Fibroblast of lung (primary cell): ENCODE measurements around the gene WDR11. TPM values are rescaled to one million over a fixed set of nuclear protein-coding genes. Genes with fewer than 3 reads are reported as not detected.
A peak's percentile ranks its signal among the peaks of the same experiment; 100 is the strongest.

ENCODE experiments used
- DNase-seq, 2 donors: peaks; one replicate each; pipeline versions ENCODE4 v3.0.0 to v3.0.0-alpha.2; 2010; ENCODE audit warnings: low read depth in 2 of 2
- H2AFZ ChIP-seq: 2 replicates; pipeline ENCODE4 v1.5.1; 2012; ENCODE audit warnings: low read length, control low read depth, inconsistent platforms
- H3K27ac ChIP-seq: 2 replicates; pipeline ENCODE4 v1.5.1; 2011; ENCODE audit warnings: low read length, control low read depth; ENCODE audit not compliant: insufficient read depth
- H3K27me3 ChIP-seq: 2 replicates; pipeline ENCODE4 v1.5.1; 2011; ENCODE audit warnings: mild to moderate bottlenecking, low read length; ENCODE audit not compliant: control insufficient read depth, insufficient read depth
- H3K36me3 ChIP-seq: 2 replicates; pipeline ENCODE4 v1.5.1; 2011; ENCODE audit warnings: low read length; ENCODE audit not compliant: control insufficient read depth, insufficient read depth
- H3K4me1 ChIP-seq: 2 replicates; pipeline ENCODE4 v1.5.1; 2011; ENCODE audit warnings: low read length; ENCODE audit not compliant: control insufficient read depth, insufficient read depth; ENCODE audit errors: extremely low read depth
- H3K4me2 ChIP-seq: 2 replicates; pipeline ENCODE4 v1.5.1; 2011; ENCODE audit warnings: low read length, control low read depth; ENCODE audit not compliant: insufficient read depth; ENCODE audit errors: extremely low read depth
- H3K4me3 ChIP-seq, 4 experiments: fragments of 200-600 bp in 1 of 4; sonication (generic) in 1 of 4; replicated peaks in 1 of 4; 2 replicates each; pipeline ENCODE4 v1.5.1; 2011 to 2016; ENCODE audit warnings: low read length in 4 of 4, low read depth in 3 of 4, mild to moderate bottlenecking in 3 of 4, control low read depth in 2 of 4, inconsistent platforms in 1 of 4, mixed read lengths in 1 of 4; ENCODE audit not compliant: insufficient read depth in 1 of 4; ENCODE audit errors: control extremely low read depth in 1 of 4
- H3K79me2 ChIP-seq: 2 replicates; pipeline ENCODE4 v1.5.1; 2012; ENCODE audit warnings: mild to moderate bottlenecking, low read length, inconsistent platforms; ENCODE audit not compliant: control insufficient read depth, insufficient read depth
- H3K9ac ChIP-seq: 2 replicates; pipeline ENCODE4 v1.5.1; 2011; ENCODE audit warnings: mild to moderate bottlenecking, low read length, control low read depth; ENCODE audit not compliant: insufficient read depth
- H3K9me3 ChIP-seq: 2 replicates; pipeline ENCODE4 v1.5.1; 2012; ENCODE audit warnings: low read depth, low read length; ENCODE audit not compliant: control insufficient read depth, insufficient read depth
- H4K20me1 ChIP-seq: 2 replicates; pipeline ENCODE4 v1.5.1; 2011; ENCODE audit warnings: low read length; ENCODE audit not compliant: control insufficient read depth, insufficient read depth; ENCODE audit errors: extremely low read depth
- CTCF ChIP-seq, 2 donors: IDR thresholded peaks in 1 of 2; conservative IDR thresholded peaks in 1 of 2; 1 replicate in 1 of 2; 2 replicates in 1 of 2; pipeline ENCODE4 v1.5.1; 2011 to 2012; ENCODE audit warnings: low read length in 2 of 2, control low read depth in 1 of 2, inconsistent platforms in 1 of 2, low read depth in 1 of 2, mild to moderate bottlenecking in 1 of 2
- EZH2 ChIP-seq: IDR thresholded peaks from 2 replicates; pipeline ENCODE4 v1.5.1; 2012; ENCODE audit warnings: low read length, control low read depth, mild to moderate bottlenecking; ENCODE audit errors: missing control alignments
- polyA plus RNA-seq, 2 donors: library from polyadenylated mRNA; depleted of rRNA in 1 of 2; stranded (reverse) in 1 of 2; unstranded in 1 of 2; fragments of >200 nt; gene quantifications; 2 replicates each; pipeline ENCODE4 v1.2.1, GENCODE V29; 2011 to 2012; ENCODE audit warnings: missing spikeins in 1 of 2
- total RNA-seq: library from RNA; depleted of rRNA; stranded (reverse); fragments of >200 nt; gene quantifications from 2 replicates; pipeline ENCODE4 v1.2.1, GENCODE V29; 2014

Gene WDR11
- total and polyA plus RNA-seq, 2 donors (not counting 1 experiment from before 2014, with no cell fraction given): 61.4 to 89.5 TPM

- H3K27me3 ChIP-seq: no peaks in the 10 kb centered on the region
- H2AFZ ChIP-seq: no peak overlapping the region
- no peaks in the 10 kb centered on the region for H3K36me3 ChIP-seq
- H3K9me3 ChIP-seq: no peaks in the 10 kb centered on the region
- TF ChIP-seq CTCF (conservative IDR thresholded peaks at IDR 0.05 in 1 of 2, IDR thresholded peaks at IDR 0.05 in 1 of 2; ENCODE audit: low read depth in 1 of 2, low read length in 2 of 2) (no peak), EZH2 (no peak)
- peak in 1 of 2 donors; percentile 51 for DNase-seq
- no peak overlapping the region for H3K4me2 ChIP-seq
- H3K9ac ChIP-seq: no peak overlapping the region
- H3K27ac ChIP-seq: no peak overlapping the region
- H4K20me1 ChIP-seq: no peaks in the 10 kb centered on the region
- no peaks in the 10 kb centered on the region for H3K4me1 ChIP-seq
- H3K79me2 ChIP-seq: no peaks in the 10 kb centered on the region
- H3K4me3 ChIP-seq: no peak overlapping the region
These were observed 31.8 kb upstream of the WDR11 start for GRCh38 chr10:120819366-120819765.

GRCh38 chr10:120823266-120823665 is 27.9 kb upstream of the WDR11 start:
- Histone ChIP-seq H3K4me1 (no peaks in the 10 kb centered on the region), H3K79me2 (no peaks in the 10 kb centered on the region), H2AFZ (no peak overlapping the region), H3K9ac (no peak overlapping the region), H3K4me3 (no peak overlapping the region), H3K4me2 (no peak overlapping the region), H3K27me3 (no peaks in the 10 kb centered on the region), H4K20me1 (no peaks in the 10 kb centered on the region), H3K9me3 (no peaks in the 10 kb centered on the region), H3K36me3 (no peaks in the 10 kb centered on the region), H3K27ac (no peak overlapping the region)
- TF ChIP-seq CTCF (conservative IDR thresholded peaks at IDR 0.05 in 1 of 2, IDR thresholded peaks at IDR 0.05 in 1 of 2; ENCODE audit: low read depth in 1 of 2, low read length in 2 of 2) (no peak), EZH2 (no peak)
- DNase-seq: peak in 1 of 2 donors; percentile 67

DNA sequence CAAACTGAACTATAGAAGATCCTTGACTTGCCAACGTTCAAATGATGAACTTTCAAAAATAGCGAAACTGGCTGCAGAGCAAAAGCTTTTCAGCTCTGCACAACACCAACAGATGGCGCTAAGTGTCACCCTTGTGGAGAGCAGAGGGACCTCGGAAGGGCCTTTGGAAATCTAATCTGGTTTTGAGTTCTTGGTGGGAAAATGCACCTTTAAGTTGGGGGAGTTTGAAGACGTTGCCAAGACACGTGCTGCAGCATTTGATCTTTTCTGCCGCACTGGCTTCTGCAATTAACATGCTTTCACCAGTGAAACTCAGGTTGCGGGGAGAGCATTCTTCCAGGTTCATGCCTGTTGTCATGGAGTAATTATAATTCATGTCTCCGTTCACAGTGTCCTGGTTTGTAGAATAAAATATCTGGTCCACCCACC is 26.3 kb upstream of the WDR11 start:
- Histone ChIP-seq H4K20me1 (no peaks in the 10 kb centered on the region), H2AFZ (no peak overlapping the region), H3K9me3 (no peaks in the 10 kb centered on the region), H3K79me2 (no peaks in the 10 kb centered on the region), H3K4me2 (no peak overlapping the region), H3K9ac (no peak overlapping the region), H3K27ac (no peak overlapping the region), H3K4me1 (no peaks in the 10 kb centered on the region), H3K4me3 (no peak overlapping the region), H3K27me3 (no peaks in the 10 kb centered on the region), H3K36me3 (no peaks in the 10 kb centered on the region)
- TF ChIP-seq CTCF (conservative IDR thresholded peaks at IDR 0.05 in 1 of 2, IDR thresholded peaks at IDR 0.05 in 1 of 2; ENCODE audit: low read depth in 1 of 2, low read length in 2 of 2) (peak in 1 of 2 donors; percentile 11), EZH2 (no peak)
- peak in 1 of 2 donors; percentile 23 for DNase-seq
